Stimulated activated naive CD8-positive, alpha-beta T cell treated with anti-CD3 and anti-CD28 coated beads, Interleukin-15, Interleukin-2, amounts not matched to agents 100 ng/mL and 50 ng/mL, for 24 hours (primary cell): ENCODE results near the gene NDUFV3.

ENCODE experiments used
- H3K27ac Mint-ChIP-seq: one replicate; pipeline ENCODE4 v1.8.0; 2021; ENCODE audit warnings: mild to moderate bottlenecking, mixed read lengths
- H3K27me3 Mint-ChIP-seq: one replicate; pipeline ENCODE4 v1.8.0; 2021; ENCODE audit warnings: mixed read lengths
- H3K36me3 Mint-ChIP-seq: one replicate; pipeline ENCODE4 v1.8.0; 2021; ENCODE audit warnings: low read depth, mixed read lengths
- H3K4me1 Mint-ChIP-seq: one replicate; pipeline ENCODE4 v1.8.0; 2021; ENCODE audit warnings: low read depth, mixed read lengths
- H3K4me3 Mint-ChIP-seq: one replicate; pipeline ENCODE4 v1.8.0; 2021; ENCODE audit warnings: mild to moderate bottlenecking, mixed read lengths
- H3K9me3 Mint-ChIP-seq: one replicate; pipeline ENCODE4 v1.8.0; 2021; ENCODE audit warnings: mixed read lengths

NDUFV3 gene

DNA sequence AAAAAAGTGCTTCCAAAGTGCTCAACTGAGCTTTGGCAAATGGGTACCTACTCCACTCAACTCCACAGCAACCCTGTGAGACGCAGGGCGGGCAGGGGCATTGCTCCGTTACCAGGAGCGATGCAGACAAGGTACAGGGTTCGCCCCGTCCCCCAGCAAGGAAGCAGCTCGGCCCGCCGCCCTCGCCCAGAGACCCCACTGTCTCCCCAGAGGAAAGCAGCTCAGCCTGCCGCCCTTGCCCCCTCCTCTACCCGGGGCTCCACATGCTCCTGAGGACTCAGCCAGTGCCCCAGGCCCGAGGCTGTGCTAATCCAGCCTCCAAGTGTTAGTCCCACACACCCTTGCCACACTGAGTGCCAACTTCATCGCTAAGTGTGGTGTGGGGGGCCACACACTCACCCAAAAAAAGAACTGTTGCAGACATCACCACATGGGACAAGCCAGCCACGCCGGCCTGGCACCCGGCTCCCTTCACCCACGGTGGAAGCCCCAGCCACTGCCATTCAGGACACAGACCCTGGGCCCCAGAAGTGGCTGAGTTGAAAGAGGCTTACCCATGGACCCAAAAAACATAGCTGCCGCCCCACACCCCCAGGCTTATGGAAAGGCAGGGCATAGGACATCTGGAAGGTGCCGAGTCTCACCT, 40.1 kb upstream of the NDUFV3 start:
- Mint-ChIP-seq H3K36me3 (peaks cover 84% of the 10 kb centered on the region), H3K27ac (no peak overlapping the region), H3K9me3 (no peaks in the 10 kb centered on the region), H3K27me3 (no peaks in the 10 kb centered on the region), H3K4me3 (no peak overlapping the region), H3K4me1 (no peaks in the 10 kb centered on the region)

DNA sequence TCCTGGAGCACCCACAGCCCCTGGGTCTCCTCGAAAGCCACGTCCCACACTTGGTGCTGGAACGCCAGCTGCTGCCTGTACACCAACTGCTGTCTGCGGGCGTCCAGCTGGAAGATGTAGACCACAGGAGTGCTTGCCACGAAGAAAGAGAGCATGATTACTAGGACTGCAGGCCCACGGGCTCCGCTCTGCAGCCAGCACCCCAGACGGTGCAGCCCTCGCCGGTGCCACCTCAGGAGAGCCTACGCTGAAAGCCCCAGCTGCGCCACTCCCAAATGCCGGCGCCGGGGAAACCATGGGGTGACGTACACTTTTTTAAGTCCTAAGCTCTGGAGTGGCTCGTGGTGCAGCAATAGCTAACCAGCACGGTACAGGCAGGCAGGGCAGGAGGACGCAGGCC, 39.5 kb upstream of the NDUFV3 start:
- Mint-ChIP-seq H3K4me3 (no peak overlapping the region), H3K9me3 (no peaks in the 10 kb centered on the region), H3K27me3 (no peaks in the 10 kb centered on the region), H3K4me1 (no peaks in the 10 kb centered on the region), H3K36me3 (peaks cover 84% of the 10 kb centered on the region), H3K27ac (no peak overlapping the region)

DNA sequence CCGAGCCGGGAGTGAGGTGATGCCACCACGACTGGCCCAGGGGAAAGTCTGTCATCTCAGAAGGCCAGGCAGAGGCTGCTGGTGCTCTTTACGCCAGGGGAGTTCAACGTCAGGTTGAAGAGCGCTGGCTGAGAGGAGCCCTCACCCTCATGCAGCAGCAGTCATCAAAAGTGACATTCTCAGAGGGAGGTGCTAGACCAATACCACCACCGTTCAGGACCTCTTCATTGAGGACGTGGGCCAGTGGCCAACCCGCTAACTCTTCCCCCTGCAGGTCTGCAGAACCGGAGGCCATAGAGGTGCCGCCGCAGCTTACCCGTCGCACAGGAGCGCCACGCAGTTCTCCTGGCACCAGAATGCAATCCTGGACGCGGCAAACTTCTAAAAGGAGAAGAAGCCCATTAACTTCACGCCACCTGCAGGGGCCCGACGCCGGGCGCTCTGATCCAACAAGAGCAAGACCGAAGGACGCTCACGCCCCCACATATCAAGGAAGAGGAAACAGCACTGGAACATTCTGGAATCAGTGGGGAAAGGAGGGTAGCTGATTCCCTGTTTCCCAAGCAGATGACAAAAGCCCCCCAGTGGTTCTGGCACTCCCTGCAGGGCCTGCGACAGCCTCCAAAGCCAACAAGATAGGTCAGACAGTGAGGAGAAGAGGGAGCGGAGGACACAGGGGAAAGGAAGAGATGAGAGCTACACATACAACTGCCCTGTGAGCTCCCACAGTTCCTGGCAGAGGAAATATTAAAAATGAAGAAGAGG, 38.7 kb upstream of the NDUFV3 start:
- no peaks in the 10 kb centered on the region for H3K27me3 Mint-ChIP-seq
- no peaks in the 10 kb centered on the region for H3K4me1 Mint-ChIP-seq
- no peak overlapping the region for H3K27ac Mint-ChIP-seq
- H3K4me3 Mint-ChIP-seq = no peak overlapping the region
- H3K9me3 Mint-ChIP-seq = no peaks in the 10 kb centered on the region
- H3K36me3 Mint-ChIP-seq = peaks cover 83% of the 10 kb centered on the region

- no peak overlapping the region for H3K27ac Mint-ChIP-seq
- no peaks in the 10 kb centered on the region for H3K4me1 Mint-ChIP-seq
- no peaks in the 10 kb centered on the region for H3K9me3 Mint-ChIP-seq
- peaks cover 75% of the 10 kb centered on the region for H3K36me3 Mint-ChIP-seq
- no peak overlapping the region for H3K4me3 Mint-ChIP-seq
- no peaks in the 10 kb centered on the region for H3K27me3 Mint-ChIP-seq
Observed at GRCh38 chr21:42855171-42855936, 37.8 kb upstream of the NDUFV3 start.

DNA sequence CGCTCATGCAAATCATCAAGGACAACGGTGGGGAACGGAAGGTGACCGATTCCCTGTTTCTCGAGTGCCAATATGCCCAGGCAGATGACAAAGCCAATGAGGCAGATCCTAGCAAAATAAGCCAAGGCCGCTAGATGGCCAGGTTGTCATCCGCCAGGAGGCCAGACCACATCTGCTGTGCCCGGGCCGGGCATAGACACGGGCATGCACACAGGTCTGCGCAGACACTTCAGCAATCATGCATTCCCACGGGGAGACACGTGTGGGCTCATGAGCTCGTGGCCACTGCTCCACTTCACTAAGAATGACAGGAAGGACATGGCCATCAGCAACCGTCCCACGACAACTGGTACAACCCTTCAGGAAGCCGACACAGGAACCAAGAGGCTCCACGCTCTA, 37.2 kb upstream of the NDUFV3 start:
- H3K36me3 Mint-ChIP-seq = peaks cover 73% of the 10 kb centered on the region
- H3K4me1 Mint-ChIP-seq = no peaks in the 10 kb centered on the region
- H3K27ac Mint-ChIP-seq = no peak overlapping the region

DNA sequence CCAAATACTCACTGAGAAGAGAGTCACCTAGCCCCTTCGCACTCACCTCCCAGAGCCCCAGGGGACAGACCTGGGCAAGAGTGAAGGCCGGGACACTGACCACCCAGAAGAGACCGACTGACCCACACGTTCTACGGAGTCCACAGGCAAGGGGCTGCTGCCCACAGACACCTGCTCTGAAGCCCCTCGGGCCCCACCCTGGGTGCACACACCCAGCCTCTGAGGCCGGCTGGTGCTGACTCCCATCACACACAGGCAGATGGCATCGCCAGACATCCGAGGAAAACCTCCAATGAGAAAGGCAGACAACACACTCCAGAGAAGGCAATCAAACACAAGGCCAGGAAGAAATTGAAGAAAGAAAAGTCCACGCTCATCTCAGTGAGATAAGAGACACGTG, 35.9 kb upstream of the NDUFV3 start:
- peaks cover 65% of the 10 kb centered on the region for H3K36me3 Mint-ChIP-seq
- H3K27ac Mint-ChIP-seq = no peak overlapping the region
- H3K4me3 Mint-ChIP-seq = no peak overlapping the region
- no peaks in the 10 kb centered on the region for H3K27me3 Mint-ChIP-seq
- no peaks in the 10 kb centered on the region for H3K4me1 Mint-ChIP-seq
- H3K9me3 Mint-ChIP-seq = no peaks in the 10 kb centered on the region

More for the DNA sequence above, 37.2 kb upstream of the NDUFV3 start:
- Mint-ChIP-seq H3K9me3 (no peaks in the 10 kb centered on the region), H3K4me3 (no peak overlapping the region), H3K27me3 (no peaks in the 10 kb centered on the region)

DNA sequence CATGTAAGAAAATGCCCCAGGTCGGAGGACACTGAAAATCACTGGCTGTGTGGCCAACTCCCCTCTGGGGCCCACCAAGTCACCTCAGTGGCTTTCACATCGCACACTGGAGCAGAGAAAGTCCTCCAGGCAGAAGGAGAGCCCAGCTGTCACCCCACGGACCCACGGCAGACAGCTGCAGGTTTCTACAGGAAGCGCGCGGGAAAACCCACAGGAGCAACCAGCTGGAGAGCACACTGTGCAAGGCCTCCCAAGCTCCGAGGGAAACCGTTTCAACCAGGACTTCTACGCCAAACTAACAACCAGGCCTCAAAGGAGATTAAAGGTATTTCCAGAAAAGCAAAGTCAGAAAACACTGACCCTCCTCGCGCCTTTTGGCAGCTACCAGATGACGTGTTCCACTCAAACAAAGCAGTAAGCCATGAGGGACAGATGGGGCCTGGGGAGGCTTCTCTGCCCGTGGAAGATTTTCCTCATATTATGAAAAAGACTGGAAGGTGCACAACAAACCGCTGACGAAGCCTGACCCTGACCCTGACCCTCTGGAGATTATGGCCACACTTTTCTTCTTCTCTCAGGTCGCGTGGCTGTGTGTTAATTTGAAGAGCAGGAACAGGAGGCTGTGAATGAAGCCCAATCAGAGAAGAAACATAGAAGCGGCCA, 34.8 kb upstream of the NDUFV3 start:
- no peaks in the 10 kb centered on the region for H3K9me3 Mint-ChIP-seq
- no peak overlapping the region for H3K27ac Mint-ChIP-seq
- no peaks in the 10 kb centered on the region for H3K4me1 Mint-ChIP-seq
- H3K36me3 Mint-ChIP-seq = peaks cover 68% of the 10 kb centered on the region
- no peaks in the 10 kb centered on the region for H3K27me3 Mint-ChIP-seq
- no peak overlapping the region for H3K4me3 Mint-ChIP-seq

GRCh38 chr21:42858957-42859890, 33.9 kb upstream of the NDUFV3 start:
- Mint-ChIP-seq H3K4me3 (no peak overlapping the region), H3K27ac (no peak overlapping the region), H3K36me3 (peaks cover 68% of the 10 kb centered on the region), H3K4me1 (no peaks in the 10 kb centered on the region), H3K27me3 (no peaks in the 10 kb centered on the region), H3K9me3 (no peaks in the 10 kb centered on the region)

- Mint-ChIP-seq H3K36me3 (peaks cover 68% of the 10 kb centered on the region), H3K4me1 (peaks cover 3% of the 10 kb centered on the region), H3K9me3 (no peaks in the 10 kb centered on the region), H3K4me3 (no peak overlapping the region), H3K27ac (no peak overlapping the region), H3K27me3 (no peaks in the 10 kb centered on the region)
Observed at GRCh38 chr21:42859891-42860230, 33.2 kb upstream of the NDUFV3 start.

DNA sequence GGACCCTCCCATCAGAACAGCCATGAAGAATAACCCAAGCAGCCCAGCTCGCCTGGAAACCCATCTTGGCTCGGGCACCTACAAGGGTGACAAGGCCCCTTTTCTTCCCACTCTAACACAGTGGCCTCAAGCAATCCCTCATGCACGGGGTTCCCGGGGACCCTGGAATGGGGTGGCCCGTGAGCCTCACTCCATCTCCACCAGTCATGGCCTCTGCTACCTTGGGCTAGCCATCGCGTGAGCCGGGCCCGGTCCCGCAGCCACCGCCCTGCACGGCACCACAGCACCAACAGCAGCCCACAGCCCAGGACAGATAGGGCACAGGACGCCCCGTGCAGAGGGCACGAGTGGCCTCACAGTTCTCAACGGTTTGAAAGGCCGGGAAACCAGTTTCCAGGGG, 32.8 kb upstream of the NDUFV3 start:
- Mint-ChIP-seq H3K36me3 (peaks cover 69% of the 10 kb centered on the region), H3K4me3 (no peak overlapping the region), H3K27me3 (no peaks in the 10 kb centered on the region), H3K27ac (no peak overlapping the region), H3K4me1 (peaks cover 6% of the 10 kb centered on the region), H3K9me3 (no peaks in the 10 kb centered on the region)

GRCh38 chr21:42861311-42861847, 31.7 kb upstream of the NDUFV3 start:
- peaks cover 9% of the 10 kb centered on the region for H3K4me1 Mint-ChIP-seq
- no peaks in the 10 kb centered on the region for H3K9me3 Mint-ChIP-seq
- peaks cover 65% of the 10 kb centered on the region for H3K36me3 Mint-ChIP-seq
- H3K4me3 Mint-ChIP-seq = no peak overlapping the region
- no peak overlapping the region for H3K27ac Mint-ChIP-seq
- H3K27me3 Mint-ChIP-seq = no peaks in the 10 kb centered on the region

DNA sequence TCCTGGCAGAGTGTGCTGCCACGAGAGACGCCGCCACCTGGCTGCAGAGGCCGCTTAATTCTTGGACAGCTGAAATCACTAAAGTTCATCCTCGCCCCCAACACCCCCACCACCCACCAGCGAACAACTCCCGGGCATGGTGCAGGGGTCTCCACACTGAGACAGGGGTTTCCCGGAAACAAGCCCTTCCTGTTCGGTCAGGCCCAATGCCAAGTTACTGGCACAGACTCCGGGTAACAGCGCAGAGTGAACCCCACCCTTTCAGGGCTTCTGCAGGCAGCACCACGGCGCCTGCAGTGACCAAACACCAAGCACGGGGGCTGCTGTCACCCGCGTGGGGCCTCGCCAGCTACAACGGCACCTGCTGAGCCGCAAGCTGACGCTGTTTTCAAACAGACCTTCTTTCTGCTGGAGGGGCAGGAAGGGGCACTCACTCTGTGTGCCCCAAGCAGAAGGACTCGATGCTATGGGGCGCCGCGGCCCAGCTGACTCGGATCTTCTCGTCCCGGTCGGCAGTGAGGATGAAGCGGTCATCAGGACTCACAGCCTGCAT, 31.2 kb upstream of the NDUFV3 start:
- Mint-ChIP-seq H3K4me1 (peaks cover 13% of the 10 kb centered on the region), H3K4me3 (no peak overlapping the region), H3K9me3 (no peaks in the 10 kb centered on the region), H3K27me3 (no peaks in the 10 kb centered on the region), H3K36me3 (peaks cover 66% of the 10 kb centered on the region), H3K27ac (no peak overlapping the region)

GRCh38 chr21:42862774-42863503, 30.2 kb upstream of the NDUFV3 start:
- H3K4me1 Mint-ChIP-seq = peaks cover 21% of the 10 kb centered on the region
- no peak overlapping the region for H3K27ac Mint-ChIP-seq
- no peak overlapping the region for H3K4me3 Mint-ChIP-seq

More at GRCh38 chr21:42862774-42863503, 30.2 kb upstream of the NDUFV3 start:
- peaks cover 65% of the 10 kb centered on the region for H3K36me3 Mint-ChIP-seq
- H3K9me3 Mint-ChIP-seq = no peaks in the 10 kb centered on the region
- H3K27me3 Mint-ChIP-seq = no peaks in the 10 kb centered on the region
